Sciatic nerve (tissue), 2 donors: ENCODE measurements around the gene PLD1. TPM values are rescaled to one million over a fixed set of nuclear protein-coding genes. Genes with fewer than 3 reads are reported as not detected.
"Not testable (repeated sequence)": the region's sequence is repeated elsewhere in the genome, so short reads cannot be mapped to it uniquely, and the experiment has no call there.

Experiments used
- ATAC-seq: fragments of 200-7000 bp; cut with Tn5 transposase; one replicate; pipeline ENCODE4 v1.9.1; 2020; ENCODE audit warnings: mild to moderate bottlenecking, moderate library complexity
- DNase-seq: peaks from one replicate; pipeline ENCODE4 v3.0.0-alpha.2; 2020; ENCODE audit warnings: low spot score
- intact Hi-C: fragments of 100-400 bp; cut with DNase I; formaldehyde crosslinking; loops from one replicate; pipeline ENCODE4 v1.14.2; 2022
- total RNA-seq: library from RNA; stranded (reverse); fragmentation: NEBNext Ultra II Directional; extraction: Animal tissue kit (Norgen Biotek cat#: 25700); gene quantifications from one replicate; pipeline ENCODE4 v1.2.1, GENCODE V29; 2021
- donor health status: DM: no; HTN: no; CAD: no.
- donor health status: DM: no; HTN: no; CAD: no.

The PLD1 gene
- total RNA-seq, 1 donor from 2014 or later: 36.8 TPM

GRCh38 chr3:171729452-171730334, 80.6 kb downstream of the PLD1 start:
- DNase-seq: no peak
- intact Hi-C loops: no loop called here
- ATAC-seq: no peak

GRCh38 chr3:171727288-171727687, 83.0 kb downstream of the PLD1 start:
- ATAC-seq: no peak
- DNase-seq: no peak
- intact Hi-C loops: no loop called here

- no peak for DNase-seq
- intact Hi-C loops: no loop called here
- no peak for ATAC-seq
Observed at GRCh38 chr3:171718493-171719185, 91.6 kb downstream of the PLD1 start.

- DNase-seq (no peak), ATAC-seq (no peak)
- intact Hi-C loops: no loop called here
Observed at GRCh38 chr3:171715155-171715554, 95.1 kb downstream of the PLD1 start.

- ATAC-seq: no peak
- intact Hi-C loops: no loop called here
- DNase-seq: no peak
Observed at GRCh38 chr3:171712171-171712938, 97.9 kb downstream of the PLD1 start.

GRCh38 chr3:171711461-171712170, 98.7 kb downstream of the PLD1 start:
- intact Hi-C loops: no loop called here
- DNase-seq (no peak), ATAC-seq (no peak)

- ATAC-seq (no peak), DNase-seq (no peak)
- intact Hi-C loops: no loop called here
Observed at GRCh38 chr3:171710359-171710758, 99.9 kb downstream of the PLD1 start.

- ATAC-seq: no peak
- intact Hi-C loops: no loop called here
Observed at GRCh38 chr3:171704814-171705213, 105.5 kb downstream of the PLD1 start.

GRCh38 chr3:171704002-171704401, 106.3 kb downstream of the PLD1 start:
- no peak for ATAC-seq
- intact Hi-C loops: no loop called here
- DNase-seq: no peak

More at GRCh38 chr3:171704814-171705213, 105.5 kb downstream of the PLD1 start:
- DNase-seq: no peak

GRCh38 chr3:171703144-171703543, 107.1 kb downstream of the PLD1 start:
- no peak for ATAC-seq
- intact Hi-C loops: no loop called here

GRCh38 chr3:171700653-171701052, 109.6 kb downstream of the PLD1 start:
- ATAC-seq (no peak), DNase-seq (no peak)
- intact Hi-C loops: no loop called here

More at GRCh38 chr3:171703144-171703543, 107.1 kb downstream of the PLD1 start:
- no peak for DNase-seq

- DNase-seq (no peak), ATAC-seq (no peak)
- intact Hi-C loops: no loop called here
Observed at GRCh38 chr3:171700157-171700556, 110.1 kb downstream of the PLD1 start.

GRCh38 chr3:171699601-171700000, 110.7 kb downstream of the PLD1 start:
- intact Hi-C loops: no loop called here
- DNase-seq (no peak), ATAC-seq (no peak)

- ATAC-seq: no peak
- DNase-seq: no peak
- intact Hi-C loops: no loop called here
Observed at GRCh38 chr3:171696805-171697204, 113.5 kb downstream of the PLD1 start.

GRCh38 chr3:171695426-171695825, 114.9 kb downstream of the PLD1 start:
- DNase-seq (no peak), ATAC-seq (no peak)
- intact Hi-C loops: no loop called here

GRCh38 chr3:171694888-171695287, 115.4 kb downstream of the PLD1 start:
- DNase-seq (no peak), ATAC-seq (no peak)
- intact Hi-C loops: no loop called here

GRCh38 chr3:171692551-171692950, 117.7 kb downstream of the PLD1 start:
- DNase-seq, ATAC-seq, intact Hi-C loops: not testable (repeated sequence)

GRCh38 chr3:171691485-171691884, 118.8 kb downstream of the PLD1 start:
- intact Hi-C loops: no loop called here
- ATAC-seq (no peak), DNase-seq (no peak)

GRCh38 chr3:171690281-171690680, 120.0 kb downstream of the PLD1 start:
- ATAC-seq (no peak), DNase-seq (no peak)
- intact Hi-C loops: no loop called here
